ACC112 (cell line): ENCODE data around the gene FBXL14.
A peak's percentile ranks its signal among the peaks of the same experiment; 100 is the strongest.

Experiments
- H2AFZ ChIP-seq: fragments of 200-600 bp; sonication (generic); one replicate; pipeline ENCODE4 v1.6.0; 2017; ENCODE audit warnings: antibody characterized with exemption, low read length; ENCODE audit not compliant: unreplicated experiment
- H3K27ac ChIP-seq: fragments of 200-600 bp; sonication (generic); 2 replicates; pipeline ENCODE4 v1.5.1; 2014; ENCODE audit warnings: low read depth, mild to moderate bottlenecking, antibody characterized with exemption, low read length, moderate library complexity
- H3K27me3 ChIP-seq: fragments of 200-600 bp; sonication (generic); 2 replicates; pipeline ENCODE4 v1.6.1; 2014; ENCODE audit warnings: mild to moderate bottlenecking, antibody characterized with exemption, low read length, moderate library complexity, mixed read lengths; ENCODE audit not compliant: insufficient read depth
- H3K36me3 ChIP-seq: fragments of 200-600 bp; sonication (generic); 2 replicates; pipeline ENCODE4 v1.6.1; 2016; ENCODE audit warnings: mild to moderate bottlenecking, antibody characterized with exemption, low read length, moderate library complexity, mixed read lengths; ENCODE audit not compliant: insufficient read depth
- H3K4me1 ChIP-seq: fragments of 200-600 bp; sonication (generic); one replicate; pipeline ENCODE4 v1.6.1; 2016; ENCODE audit warnings: low read length, mixed read lengths; ENCODE audit not compliant: insufficient read depth, unreplicated experiment, control insufficient read depth
- H3K4me3 ChIP-seq: fragments of 200-600 bp; sonication (generic); 2 replicates; pipeline ENCODE4 v1.5.1; 2014; ENCODE audit warnings: mild to moderate bottlenecking, low read depth, low read length
- H3K79me2 ChIP-seq: fragments of 200-600 bp; sonication (generic); one replicate; pipeline ENCODE4 v1.6.0; 2016; ENCODE audit warnings: low read length; ENCODE audit not compliant: control insufficient read depth, unreplicated experiment, insufficient read depth

Gene FBXL14

GRCh38 chr12:1532375-1533165 is 61.8 kb downstream of the FBXL14 start:
- peaks cover 33% of the 10 kb centered on the region for H3K79me2 ChIP-seq
- H2AFZ ChIP-seq, result no peak overlapping the region
- no peaks in the 10 kb centered on the region for H3K36me3 ChIP-seq
- no peak overlapping the region for H3K27ac ChIP-seq
- peaks cover 13% of the 10 kb centered on the region for H3K4me1 ChIP-seq
- peaks cover 8% of the 10 kb centered on the region; the same call in 1 of the 2 replicates for H3K27me3 ChIP-seq
- peak overlapping the region; percentile 85; the same call in 1 of the 2 replicates for H3K4me3 ChIP-seq

GRCh38 chr12:1531654-1532374 is 62.6 kb downstream of the FBXL14 start:
- H3K79me2 ChIP-seq, result peaks cover 28% of the 10 kb centered on the region
- peaks cover 17% of the 10 kb centered on the region for H3K4me1 ChIP-seq
- H2AFZ ChIP-seq, result peak overlapping the region; percentile 85
- no peaks in the 10 kb centered on the region for H3K36me3 ChIP-seq
- H3K27me3 ChIP-seq, result peaks cover 8% of the 10 kb centered on the region; the same call in 1 of the 2 replicates
- H3K27ac ChIP-seq, result no peak overlapping the region
- peak overlapping the region; percentile 85 for H3K4me3 ChIP-seq

GRCh38 chr12:1531153-1531653 is 63.2 kb downstream of the FBXL14 start:
- H3K27ac ChIP-seq, result no peak overlapping the region
- peaks cover 8% of the 10 kb centered on the region; the same call in 1 of the 2 replicates for H3K27me3 ChIP-seq
- no peaks in the 10 kb centered on the region for H3K36me3 ChIP-seq
- peak overlapping the region; percentile 85 for H3K4me3 ChIP-seq
- H3K79me2 ChIP-seq, result peaks cover 28% of the 10 kb centered on the region
- H3K4me1 ChIP-seq, result peaks cover 17% of the 10 kb centered on the region
- peak overlapping the region; percentile 85 for H2AFZ ChIP-seq

- peak overlapping the region; percentile 90 for H2AFZ ChIP-seq
- peak overlapping the region; percentile 85 for H3K4me3 ChIP-seq
- peaks cover 17% of the 10 kb centered on the region for H3K4me1 ChIP-seq
- peaks cover 26% of the 10 kb centered on the region for H3K79me2 ChIP-seq
- no peaks in the 10 kb centered on the region for H3K36me3 ChIP-seq
- H3K27me3 ChIP-seq, result peaks cover 8% of the 10 kb centered on the region; the same call in 1 of the 2 replicates
- H3K27ac ChIP-seq, result no peak overlapping the region
These were observed 63.7 kb downstream of the FBXL14 start for GRCh38 chr12:1530592-1531152.

- Histone ChIP-seq H3K4me3 (peak overlapping the region; percentile 81), H3K36me3 (no peaks in the 10 kb centered on the region), H3K79me2 (peaks cover 23% of the 10 kb centered on the region), H3K27me3 (peaks cover 8% of the 10 kb centered on the region; the same call in 1 of the 2 replicates), H3K27ac (no peak overlapping the region), H2AFZ (peak overlapping the region; percentile 90), H3K4me1 (peaks cover 17% of the 10 kb centered on the region)
These were observed 64.4 kb downstream of the FBXL14 start for GRCh38 chr12:1529862-1530591.

- Histone ChIP-seq H3K36me3 (no peaks in the 10 kb centered on the region), H2AFZ (peak overlapping the region; percentile 90), H3K4me1 (peaks cover 17% of the 10 kb centered on the region), H3K27me3 (peaks cover 8% of the 10 kb centered on the region; the same call in 1 of the 2 replicates), H3K27ac (no peak overlapping the region), H3K79me2 (peaks cover 23% of the 10 kb centered on the region), H3K4me3 (peak overlapping the region; percentile 81)
These were observed 65.0 kb downstream of the FBXL14 start for GRCh38 chr12:1529228-1529861.

- peaks cover 8% of the 10 kb centered on the region; the same call in 1 of the 2 replicates for H3K27me3 ChIP-seq
- no peaks in the 10 kb centered on the region for H3K36me3 ChIP-seq
- H3K4me3 ChIP-seq, result no peak overlapping the region
- peaks cover 16% of the 10 kb centered on the region for H3K4me1 ChIP-seq
- H3K79me2 ChIP-seq, result peaks cover 22% of the 10 kb centered on the region
- H2AFZ ChIP-seq, result no peak overlapping the region
- H3K27ac ChIP-seq, result no peak overlapping the region
These were observed 65.6 kb downstream of the FBXL14 start for GRCh38 chr12:1528791-1529190.

- no peaks in the 10 kb centered on the region for H3K36me3 ChIP-seq
- H3K27ac ChIP-seq, result no peak overlapping the region
- peaks cover 12% of the 10 kb centered on the region for H3K79me2 ChIP-seq
- H3K4me3 ChIP-seq, result no peak overlapping the region
- H3K27me3 ChIP-seq, result peaks cover 8% of the 10 kb centered on the region; the same call in 1 of the 2 replicates
- H3K4me1 ChIP-seq, result peaks cover 14% of the 10 kb centered on the region
- no peak overlapping the region for H2AFZ ChIP-seq
These were observed 66.6 kb downstream of the FBXL14 start for GRCh38 chr12:1527789-1528188.

- Histone ChIP-seq H3K4me1 (peaks cover 9% of the 10 kb centered on the region), H3K4me3 (no peak overlapping the region), H3K36me3 (no peaks in the 10 kb centered on the region), H3K27ac (no peak overlapping the region), H3K27me3 (0 out of 2 replicates have a peak, but pooled peaks cover 3% of the 10 kb centered on the region), H3K79me2 (no peaks in the 10 kb centered on the region), H2AFZ (no peak overlapping the region)
These were observed 68.5 kb downstream of the FBXL14 start for GRCh38 chr12:1525858-1526257.
